GM19239 (cell line): ENCODE data around the gene ADGRE2.

Experiments used
- DNase-seq: peaks from one replicate; pipeline ENCODE4 v3.0.0; 2011; ENCODE audit warnings: low spot score; ENCODE audit not compliant: insufficient read length
- FAIRE-seq: peaks from 2 replicates; lab custom pipeline; 2011; peaks lifted over from hg19 to GRCh38; lab: Jason Lieb, UNC

The ADGRE2 gene

GRCh38 chr19:14758816-14759215 is 19.5 kb downstream of the ADGRE2 start:
- no peak for FAIRE-seq
- no peak for DNase-seq

GRCh38 chr19:14748601-14749000 is 29.8 kb downstream of the ADGRE2 start:
- FAIRE-seq = no peak
- no peak for DNase-seq

DNA sequence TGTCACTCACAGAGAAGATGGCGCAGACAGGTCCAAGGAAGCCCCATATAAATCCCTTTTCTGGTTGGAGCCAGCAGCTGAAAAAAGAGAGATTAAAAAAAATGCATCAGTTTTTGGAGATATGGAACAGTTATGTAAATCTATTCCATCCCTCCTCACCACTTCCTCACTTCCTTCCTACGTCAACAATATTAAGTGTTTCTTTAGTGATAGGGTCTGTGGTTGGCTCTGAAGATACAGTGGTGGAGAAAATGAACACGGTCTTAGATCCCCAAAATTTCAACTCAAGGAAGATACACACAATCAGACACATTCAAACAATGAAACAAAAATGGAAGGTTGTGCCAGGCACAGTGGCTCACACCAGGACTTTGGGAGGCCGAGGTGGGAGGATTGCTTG is 31.5 kb downstream of the ADGRE2 start:
- DNase-seq (no peak), FAIRE-seq (no peak)

DNA sequence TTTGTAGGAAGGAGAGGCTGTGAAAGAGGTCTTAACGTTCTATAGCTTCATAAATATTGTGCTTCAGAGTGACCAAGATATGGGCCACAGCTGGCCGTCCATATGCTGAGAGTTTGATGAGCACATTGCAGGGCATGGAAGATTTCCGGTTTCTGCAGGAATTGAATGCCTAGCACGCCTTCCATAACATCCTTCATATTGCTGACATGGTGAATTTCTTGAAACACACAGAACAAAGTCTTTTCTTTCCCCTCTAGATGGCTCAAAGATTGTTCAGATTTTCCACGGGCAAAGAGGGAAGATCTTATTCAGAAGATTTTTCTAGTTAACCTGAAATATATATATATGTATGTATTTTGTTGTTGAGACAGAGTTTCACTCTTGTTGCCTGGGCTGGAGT is 42.4 kb downstream of the ADGRE2 start:
- no peak for FAIRE-seq
- no peak for DNase-seq

DNA sequence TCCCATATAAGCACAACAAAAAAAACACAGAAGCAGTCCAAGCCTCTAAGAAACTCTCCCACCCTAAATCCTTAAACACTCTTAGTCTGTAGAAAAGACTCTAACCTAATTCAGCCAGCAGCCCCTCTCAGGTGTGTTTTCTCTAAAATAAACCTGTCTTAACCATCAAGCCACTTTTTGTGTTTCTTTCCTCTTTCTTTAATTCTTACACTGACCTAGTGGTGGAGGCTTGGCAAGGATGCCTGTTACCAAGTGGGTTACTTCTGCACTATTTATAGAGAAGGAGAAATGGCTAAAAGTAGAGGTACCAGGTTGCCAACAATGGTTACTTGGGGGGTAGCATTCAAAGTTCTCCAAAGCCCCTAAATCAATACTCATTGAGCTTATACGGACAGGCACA is 44.8 kb downstream of the ADGRE2 start:
- FAIRE-seq (no peak), DNase-seq (no peak)

DNA sequence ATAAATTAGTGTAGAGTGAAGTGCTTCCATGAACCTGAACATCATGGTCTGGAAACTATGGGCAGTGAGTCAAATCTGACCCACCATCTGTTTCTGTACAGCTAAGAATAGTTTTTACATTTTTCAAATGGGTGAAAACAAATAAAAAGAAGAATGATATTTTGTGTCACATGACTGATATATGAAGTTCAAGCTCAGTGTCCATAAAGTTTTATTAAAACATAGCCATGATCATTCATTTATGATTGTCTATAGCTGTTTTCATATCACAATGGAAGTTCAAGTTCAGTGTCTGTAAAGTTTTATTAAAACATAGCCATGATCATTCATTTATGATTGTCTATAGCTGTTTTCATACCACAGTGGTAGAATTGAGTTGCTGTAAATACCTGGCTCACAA is 45.9 kb downstream of the ADGRE2 start:
- DNase-seq (no peak), FAIRE-seq (no peak)

DNA sequence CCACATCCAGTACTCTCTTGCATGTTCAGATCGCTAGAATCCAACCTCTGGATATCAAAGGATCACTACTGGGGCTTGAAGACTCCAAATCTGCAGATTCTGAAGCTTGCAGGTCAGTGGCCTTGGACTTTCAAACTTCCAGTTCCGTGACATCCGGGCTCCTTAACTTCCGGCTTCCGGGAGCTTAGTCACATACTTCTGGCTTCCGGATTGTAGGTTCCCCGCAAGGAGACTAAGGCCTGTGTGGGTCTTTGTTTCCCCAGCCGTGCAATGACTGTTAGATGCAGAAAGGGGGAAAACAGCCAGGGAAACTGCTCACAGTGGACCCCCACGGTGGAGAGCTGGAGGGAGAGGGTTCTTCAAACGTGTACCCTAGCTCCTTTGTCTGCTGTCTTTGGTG is 47.2 kb downstream of the ADGRE2 start:
- DNase-seq (no peak), FAIRE-seq (no peak)

DNA sequence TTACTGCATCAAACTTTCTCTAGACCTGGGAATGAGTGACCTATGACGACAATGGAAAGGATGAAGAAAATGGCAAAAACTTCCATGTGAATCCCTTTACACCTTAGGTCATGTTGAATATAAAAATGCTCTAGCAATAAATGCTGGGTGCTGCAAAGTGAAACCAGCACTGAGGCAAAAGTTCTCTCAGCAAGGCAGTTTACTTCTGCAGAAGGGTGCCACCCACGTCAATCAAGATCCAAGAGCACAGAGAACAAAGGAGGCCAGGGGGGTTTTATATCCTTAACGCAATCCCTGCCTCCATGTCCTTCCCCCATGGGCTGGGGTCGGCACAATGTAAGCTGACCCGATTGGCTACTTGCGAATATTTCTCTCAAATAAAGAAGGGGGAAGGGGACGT is 49.8 kb downstream of the ADGRE2 start:
- DNase-seq (no peak), FAIRE-seq (no peak)

- DNase-seq (no peak), FAIRE-seq (no peak)
Measured at GRCh38 chr19:14722127-14722526, 56.2 kb downstream of the ADGRE2 start.

- FAIRE-seq = no peak
- no peak for DNase-seq
Measured at GRCh38 chr19:14719162-14719561, 59.2 kb downstream of the ADGRE2 start.

- DNase-seq (no peak), FAIRE-seq (no peak)
Measured at GRCh38 chr19:14718522-14719116, 59.7 kb downstream of the ADGRE2 start.

DNA sequence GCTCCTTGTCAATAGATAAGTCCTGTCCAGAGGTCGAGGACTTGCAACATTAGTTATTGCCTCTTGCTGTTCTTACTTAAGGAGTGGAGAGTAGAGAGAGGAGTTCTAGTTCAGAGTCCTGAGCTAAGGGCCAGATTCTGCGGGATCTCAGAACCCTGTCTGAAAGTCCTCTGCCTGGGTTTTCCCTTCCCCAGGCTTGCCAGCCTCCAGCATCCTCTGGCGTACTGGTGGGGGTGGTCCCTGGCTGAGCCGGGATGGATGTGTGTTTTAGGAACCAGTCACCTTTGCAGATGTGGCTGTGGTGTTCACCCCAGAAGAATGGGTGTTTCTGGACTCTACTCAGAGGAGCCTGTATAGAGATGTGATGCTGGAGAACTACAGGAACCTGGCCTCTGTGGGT is 62.5 kb downstream of the ADGRE2 start:
- no peak for DNase-seq
- FAIRE-seq = no peak

- FAIRE-seq (no peak), DNase-seq (no peak)
Measured at GRCh38 chr19:14704450-14704849, 73.9 kb downstream of the ADGRE2 start.

- FAIRE-seq (no peak), DNase-seq (no peak)
Measured at GRCh38 chr19:14703833-14704232, 74.5 kb downstream of the ADGRE2 start.

DNA sequence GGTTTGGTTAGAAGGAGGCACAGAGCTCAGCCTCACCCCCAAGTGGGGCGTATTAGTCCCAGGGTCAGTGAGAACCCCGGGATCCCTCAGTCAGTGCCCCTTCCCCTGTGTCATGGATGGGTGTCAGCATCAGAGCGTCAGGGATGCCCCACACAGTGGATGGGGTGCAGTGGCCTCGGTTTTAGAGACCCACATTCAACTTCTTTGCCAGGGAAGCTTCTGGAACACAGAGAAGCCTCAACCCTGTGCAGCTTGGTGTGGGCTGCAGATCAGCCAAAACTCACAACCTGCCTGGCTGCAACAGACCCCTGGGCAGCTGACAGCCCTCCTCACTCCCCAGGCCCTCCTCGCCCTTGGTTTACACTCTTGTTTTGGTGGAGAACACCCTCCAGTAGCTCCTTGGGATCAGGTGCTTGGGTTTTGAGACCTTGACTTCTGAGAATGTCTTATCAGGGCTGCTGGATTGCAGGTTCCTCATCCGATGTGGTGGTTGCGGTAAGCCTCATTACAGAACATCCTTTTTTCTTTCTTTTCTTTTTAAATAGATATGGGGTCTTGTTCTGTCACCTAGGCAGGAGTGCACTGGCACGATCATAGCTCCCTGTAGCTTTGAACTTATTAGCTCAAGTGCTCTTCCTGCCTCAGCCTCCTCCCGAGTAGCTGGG is 77.5 kb downstream of the ADGRE2 start:
- FAIRE-seq (no peak), DNase-seq (no peak)

DNA sequence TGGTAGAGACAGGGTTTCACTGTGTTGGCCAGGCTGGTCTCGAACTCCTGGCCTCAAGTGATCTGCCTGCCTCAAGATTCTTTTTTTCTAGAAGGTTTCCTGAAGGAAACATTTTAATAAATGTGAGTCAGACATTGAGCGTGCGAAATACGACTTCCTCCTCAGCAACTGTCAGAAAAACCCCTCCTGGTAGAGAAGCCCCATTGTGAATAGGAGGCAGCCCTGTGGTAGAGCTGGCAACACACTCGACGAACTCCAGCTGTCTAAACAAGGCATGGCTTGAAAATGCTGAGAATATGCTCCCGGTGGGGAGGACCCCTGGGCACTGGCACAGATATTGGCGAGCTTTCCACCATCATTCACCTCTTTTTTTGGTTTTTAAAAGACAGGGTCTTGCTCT is 78.7 kb downstream of the ADGRE2 start:
- DNase-seq = no peak

GRCh38 chr19:14695471-14695870 is 82.9 kb downstream of the ADGRE2 start:
- DNase-seq (no peak), FAIRE-seq (no peak)

More for the DNA sequence above, 78.7 kb downstream of the ADGRE2 start:
- no peak for FAIRE-seq

- no peak for FAIRE-seq
- no peak for DNase-seq
Measured at GRCh38 chr19:14694641-14695266, 83.6 kb downstream of the ADGRE2 start.

GRCh38 chr19:14689598-14690503 is 88.5 kb downstream of the ADGRE2 start, which contains the start of gene ZNF333:
Gene ZNF333, plus strand, starts transcription at chr19:14690048. Its CDS starts 3,444 bp downstream, at chr19:14693492.
- peak; percentile 91 for FAIRE-seq
- DNase-seq = peak; percentile 80

GRCh38 chr19:14686411-14686810 is 91.9 kb downstream of the ADGRE2 start:
- peak; percentile 26 for FAIRE-seq
- DNase-seq = no peak

- FAIRE-seq (no peak), DNase-seq (no peak)
Measured at GRCh38 chr19:14683439-14683838, 94.9 kb downstream of the ADGRE2 start.
